ENCODE data around the gene RBM38. TPM values are rescaled to one million over a fixed set of nuclear protein-coding genes. Genes with fewer than 3 reads are reported as not detected.

The RBM38 gene
- total RNA-seq, 1 donor from 2014 or later: 16.6 TPM

GRCh38 chr20:57457243-57458095 lies 66.3 kb downstream of the RBM38 start:
- DNase-seq: no peak
- Mint-ChIP-seq H3K27me3 (ENCODE audit: unreplicated experiment) (peaks cover 9% of the 10 kb centered on the region), H3K4me1 (ENCODE audit: low read depth, unreplicated experiment) (peaks cover 2% of the 10 kb centered on the region), H3K36me3 (ENCODE audit: unreplicated experiment) (no peaks in the 10 kb centered on the region), H3K9me3 (ENCODE audit: unreplicated experiment) (peaks cover 5% of the 10 kb centered on the region), H3K27ac (ENCODE audit: unreplicated experiment) (no peak overlapping the region), H3K4me3 (ENCODE audit: unreplicated experiment) (no peak overlapping the region)
- no peak for TF ChIP-seq CTCF (IDR thresholded peaks at IDR 0.05; ENCODE audit: partially characterized antibody, unreplicated experiment)

- no peak for DNase-seq
- TF ChIP-seq CTCF (IDR thresholded peaks at IDR 0.05; ENCODE audit: partially characterized antibody, unreplicated experiment): no peak
- H3K9me3 Mint-ChIP-seq (ENCODE audit: unreplicated experiment): peaks cover 2% of the 10 kb centered on the region
- no peaks in the 10 kb centered on the region for H3K36me3 Mint-ChIP-seq (ENCODE audit: unreplicated experiment)
- H3K27ac Mint-ChIP-seq (ENCODE audit: unreplicated experiment): no peak overlapping the region
- no peak overlapping the region for H3K4me3 Mint-ChIP-seq (ENCODE audit: unreplicated experiment)
- peaks cover 8% of the 10 kb centered on the region for H3K27me3 Mint-ChIP-seq (ENCODE audit: unreplicated experiment)
- H3K4me1 Mint-ChIP-seq (ENCODE audit: low read depth, unreplicated experiment): no peaks in the 10 kb centered on the region
Observed at GRCh38 chr20:57458400-57459160, 67.4 kb downstream of the RBM38 start.

Other genes with a start within 250 kb of the RBM38 start
- 8.7 TPM for gene BMP7, start 124.8 kb upstream of the RBM38 start, total RNA-seq (ENCODE audit: unreplicated experiment)
- gene SPO11, start 61.6 kb upstream of the RBM38 start, total RNA-seq (ENCODE audit: unreplicated experiment): not detected
- gene RAE1, start 40.1 kb upstream of the RBM38 start, total RNA-seq (ENCODE audit: unreplicated experiment): 28.3 TPM
- gene CTCFL, start 133.7 kb downstream of the RBM38 start, total RNA-seq (ENCODE audit: unreplicated experiment): not detected
- gene PCK1, start 169.7 kb downstream of the RBM38 start, total RNA-seq (ENCODE audit: unreplicated experiment): not detected
- gene ZBP1, start 229.0 kb downstream of the RBM38 start, total RNA-seq (ENCODE audit: unreplicated experiment): not detected

Measured in glutamatergic neuron (in vitro differentiated cells).